Measurements from ENCODE around the gene LACTB.

Gene LACTB

DNA sequence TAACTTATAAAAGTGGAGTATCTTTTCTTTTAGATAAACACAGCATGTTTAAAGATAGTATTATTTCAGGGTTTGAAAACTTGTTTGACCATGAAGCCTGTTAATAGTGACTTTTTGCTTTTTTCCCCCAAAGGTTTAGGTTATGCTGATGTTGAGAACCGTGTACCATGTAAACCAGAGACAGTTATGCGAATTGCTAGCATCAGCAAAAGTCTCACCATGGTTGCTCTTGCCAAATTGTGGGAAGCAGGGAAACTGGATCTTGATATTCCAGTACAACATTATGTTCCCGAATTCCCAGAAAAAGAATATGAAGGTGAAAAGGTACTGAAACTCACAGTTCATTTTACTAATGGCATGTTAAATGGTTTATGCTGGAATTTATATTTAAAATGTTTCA, 5.1 kb downstream of the LACTB start:
- H2AFZ ChIP-seq (ENCODE audit: insufficient read depth, low read length, poor library complexity): no peak overlapping the region
- no peak for DNase-seq
- no peak overlapping the region for H2AK5ac ChIP-seq (ENCODE audit: low read length)
- H3K4me3 ChIP-seq (ENCODE audit: low read depth, low read length): no peak overlapping the region
- H3K18ac ChIP-seq (ENCODE audit: low read length): no peak overlapping the region
- H3K14ac ChIP-seq (ENCODE audit: low read length): no peak overlapping the region
- H3K27ac ChIP-seq (ENCODE audit: low read depth, low read length): no peak overlapping the region
- no peaks in the 10 kb centered on the region for H3K27me3 ChIP-seq (ENCODE audit: insufficient read depth, low read length)
- peaks cover 5% of the 10 kb centered on the region for H3K79me1 ChIP-seq (ENCODE audit: low read length)
- no peak overlapping the region for H3K4ac ChIP-seq (ENCODE audit: low read depth, low read length)
- no peak overlapping the region for H2BK120ac ChIP-seq (ENCODE audit: insufficient read depth, low read length, poor library complexity)
- no peak overlapping the region for H4K12ac ChIP-seq (ENCODE audit: low read depth, low read length)
- WGBS (ENCODE audit: extremely low coverage, insufficient coverage, insufficient read length): no CpG with 5 or more reads among the region's 3 CpGs
- H4K8ac ChIP-seq (ENCODE audit: low read depth, low read length): no peak overlapping the region
- no peak overlapping the region for H2BK5ac ChIP-seq (ENCODE audit: low read depth, low read length, poor library complexity)
- H3K79me2 ChIP-seq (ENCODE audit: control insufficient read depth, insufficient read depth, low read length, poor library complexity): peaks cover 3% of the 10 kb centered on the region
- H3K36me3 ChIP-seq (ENCODE audit: control insufficient read depth in 1 of 2, insufficient read depth in 2 of 2, low read length in 2 of 2): peaks cover 4 to 13% of the 10 kb centered on the region in 2 experiments
- H2BK12ac ChIP-seq (ENCODE audit: low read length): no peak overlapping the region
- no peaks in the 10 kb centered on the region for H3K4me1 ChIP-seq (ENCODE audit: control insufficient read depth in 1 of 2, insufficient read depth in 2 of 2, low read length in 2 of 2)
- no peak overlapping the region for H3K4me2 ChIP-seq (ENCODE audit: low read length)
- H3K23ac ChIP-seq (ENCODE audit: low read length): no peak overlapping the region
- H3K9ac ChIP-seq (ENCODE audit: low read length): no peak overlapping the region
- H3K9me3 ChIP-seq (ENCODE audit: insufficient read depth, low read depth, low read length): no peaks in the 10 kb centered on the region
- H4K91ac ChIP-seq (ENCODE audit: low read depth, low read length): no peak overlapping the region

GRCh38 chr15:63133786-63134185, 12.1 kb downstream of the LACTB start:
- Histone ChIP-seq H3K4me2 (ENCODE audit: low read length) (no peak overlapping the region), H3K18ac (ENCODE audit: low read length) (no peak overlapping the region), H4K8ac (ENCODE audit: low read depth, low read length) (no peak overlapping the region), H3K27ac (ENCODE audit: low read depth, low read length) (no peak overlapping the region), H4K91ac (ENCODE audit: low read depth, low read length) (no peak overlapping the region), H2BK5ac (ENCODE audit: low read depth, low read length, poor library complexity) (no peak overlapping the region), H2AK5ac (ENCODE audit: low read length) (no peak overlapping the region), H3K36me3 (ENCODE audit: control insufficient read depth in 1 of 2, insufficient read depth in 2 of 2, low read length in 2 of 2) (peaks cover 4 to 6% of the 10 kb centered on the region in 2 experiments), H3K79me1 (ENCODE audit: low read length) (no peaks in the 10 kb centered on the region), H2BK12ac (ENCODE audit: low read length) (no peak overlapping the region), H3K4ac (ENCODE audit: low read depth, low read length) (no peak overlapping the region), H3K4me3 (ENCODE audit: low read depth, low read length) (no peak overlapping the region), H3K9ac (ENCODE audit: low read length) (no peak overlapping the region), H3K27me3 (ENCODE audit: insufficient read depth, low read length) (no peaks in the 10 kb centered on the region), H3K14ac (ENCODE audit: low read length) (no peak overlapping the region), H3K79me2 (ENCODE audit: control insufficient read depth, insufficient read depth, low read length, poor library complexity) (no peaks in the 10 kb centered on the region), H2AFZ (ENCODE audit: insufficient read depth, low read length, poor library complexity) (no peak overlapping the region), H3K23ac (ENCODE audit: low read length) (no peak overlapping the region), H3K9me3 (ENCODE audit: insufficient read depth, low read depth, low read length) (no peaks in the 10 kb centered on the region), H2BK120ac (ENCODE audit: insufficient read depth, low read length, poor library complexity) (no peak overlapping the region), H3K4me1 (ENCODE audit: control insufficient read depth in 1 of 2, insufficient read depth in 2 of 2, low read length in 2 of 2) (no peaks in the 10 kb centered on the region), H4K12ac (ENCODE audit: low read depth, low read length) (no peak overlapping the region)
- no peak for DNase-seq
- WGBS (ENCODE audit: extremely low coverage, insufficient coverage, insufficient read length): 100% methylated on average over 1 of the region's 1 CpG

- no peaks in the 10 kb centered on the region for H3K79me1 ChIP-seq (ENCODE audit: low read length)
- no peaks in the 10 kb centered on the region for H3K27me3 ChIP-seq (ENCODE audit: insufficient read depth, low read length)
- H3K4me2 ChIP-seq (ENCODE audit: low read length): no peak overlapping the region
- H3K4ac ChIP-seq (ENCODE audit: low read depth, low read length): no peak overlapping the region
- no peak overlapping the region for H3K9ac ChIP-seq (ENCODE audit: low read length)
- no peaks in the 10 kb centered on the region for H3K9me3 ChIP-seq (ENCODE audit: insufficient read depth, low read depth, low read length)
- no peak overlapping the region for H2BK120ac ChIP-seq (ENCODE audit: insufficient read depth, low read length, poor library complexity)
- no peak overlapping the region for H4K91ac ChIP-seq (ENCODE audit: low read depth, low read length)
- no peak overlapping the region for H4K8ac ChIP-seq (ENCODE audit: low read depth, low read length)
- no peak overlapping the region for H3K18ac ChIP-seq (ENCODE audit: low read length)
- peaks cover 4 to 5% of the 10 kb centered on the region in 2 experiments for H3K36me3 ChIP-seq (ENCODE audit: control insufficient read depth in 1 of 2, insufficient read depth in 2 of 2, low read length in 2 of 2)
- no peak overlapping the region for H3K14ac ChIP-seq (ENCODE audit: low read length)
- H3K79me2 ChIP-seq (ENCODE audit: control insufficient read depth, insufficient read depth, low read length, poor library complexity): no peaks in the 10 kb centered on the region
- H2BK5ac ChIP-seq (ENCODE audit: low read depth, low read length, poor library complexity): no peak overlapping the region
- H2BK12ac ChIP-seq (ENCODE audit: low read length): no peak overlapping the region
- no peak overlapping the region for H3K4me3 ChIP-seq (ENCODE audit: low read depth, low read length)
- H2AFZ ChIP-seq (ENCODE audit: insufficient read depth, low read length, poor library complexity): no peak overlapping the region
- WGBS (ENCODE audit: extremely low coverage, insufficient coverage, insufficient read length): no CpG with 5 or more reads among the region's 2 CpGs
- H3K27ac ChIP-seq (ENCODE audit: low read depth, low read length): no peak overlapping the region
- no peaks in the 10 kb centered on the region for H3K4me1 ChIP-seq (ENCODE audit: control insufficient read depth in 1 of 2, insufficient read depth in 2 of 2, low read length in 2 of 2)
- no peak overlapping the region for H3K23ac ChIP-seq (ENCODE audit: low read length)
- H4K12ac ChIP-seq (ENCODE audit: low read depth, low read length): no peak overlapping the region
- no peak for DNase-seq
- H2AK5ac ChIP-seq (ENCODE audit: low read length): no peak overlapping the region
Observed at GRCh38 chr15:63134245-63134985, 12.8 kb downstream of the LACTB start.

DNA sequence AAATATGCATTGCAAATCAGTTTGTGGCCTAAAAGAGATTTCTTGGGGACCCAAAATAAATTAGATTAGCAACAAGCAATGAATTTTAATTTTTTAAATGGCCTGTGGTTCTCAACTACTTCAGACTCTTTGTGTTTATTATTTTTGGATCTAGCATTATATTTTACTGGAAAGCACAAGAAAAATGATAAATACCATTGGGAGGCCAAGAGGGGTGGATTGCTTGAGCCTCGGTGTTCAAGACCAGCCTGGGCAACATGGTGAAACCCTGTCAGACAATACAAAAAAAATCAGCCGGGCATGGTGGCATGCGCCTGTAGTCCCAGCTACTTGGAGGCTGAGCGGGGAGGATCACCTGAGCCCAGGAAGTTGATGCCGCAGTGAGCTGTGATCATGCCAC, 13.6 kb downstream of the LACTB start:
- H4K12ac ChIP-seq (ENCODE audit: low read depth, low read length): no peak overlapping the region
- no peaks in the 10 kb centered on the region for H3K4me1 ChIP-seq (ENCODE audit: control insufficient read depth in 1 of 2, insufficient read depth in 2 of 2, low read length in 2 of 2)
- no peak overlapping the region for H3K18ac ChIP-seq (ENCODE audit: low read length)
- no peak overlapping the region for H4K8ac ChIP-seq (ENCODE audit: low read depth, low read length)
- H3K4me2 ChIP-seq (ENCODE audit: low read length): no peak overlapping the region
- no peak overlapping the region for H2BK12ac ChIP-seq (ENCODE audit: low read length)
- H2BK5ac ChIP-seq (ENCODE audit: low read depth, low read length, poor library complexity): no peak overlapping the region
- H3K79me2 ChIP-seq (ENCODE audit: control insufficient read depth, insufficient read depth, low read length, poor library complexity): no peaks in the 10 kb centered on the region
- H3K27ac ChIP-seq (ENCODE audit: low read depth, low read length): no peak overlapping the region
- H3K79me1 ChIP-seq (ENCODE audit: low read length): no peaks in the 10 kb centered on the region
- H3K9me3 ChIP-seq (ENCODE audit: insufficient read depth, low read depth, low read length): no peaks in the 10 kb centered on the region
- no peak overlapping the region for H3K23ac ChIP-seq (ENCODE audit: low read length)
- no peak overlapping the region for H3K9ac ChIP-seq (ENCODE audit: low read length)
- H2AFZ ChIP-seq (ENCODE audit: insufficient read depth, low read length, poor library complexity): no peak overlapping the region
- no CpG with 5 or more reads among the region's 5 CpGs for WGBS (ENCODE audit: extremely low coverage, insufficient coverage, insufficient read length)
- DNase-seq: no peak
- H3K27me3 ChIP-seq (ENCODE audit: insufficient read depth, low read length): no peaks in the 10 kb centered on the region
- H3K36me3 ChIP-seq (ENCODE audit: control insufficient read depth in 1 of 2, insufficient read depth in 2 of 2, low read length in 2 of 2): peaks cover 1 to 2% of the 10 kb centered on the region in 2 experiments
- H4K91ac ChIP-seq (ENCODE audit: low read depth, low read length): no peak overlapping the region
- H3K4ac ChIP-seq (ENCODE audit: low read depth, low read length): no peak overlapping the region
- no peak overlapping the region for H2BK120ac ChIP-seq (ENCODE audit: insufficient read depth, low read length, poor library complexity)
- H2AK5ac ChIP-seq (ENCODE audit: low read length): no peak overlapping the region
- H3K14ac ChIP-seq (ENCODE audit: low read length): no peak overlapping the region
- H3K4me3 ChIP-seq (ENCODE audit: low read depth, low read length): no peak overlapping the region
